GM18519 (cell line): ENCODE measurements around the gene WNT7B.

Experiments
- ATAC-seq: cut with Tn5 transposase; IDR thresholded peaks from one replicate; pipeline ENCODE4 v1.9.1; 2021; ENCODE audit warnings: mild to moderate bottlenecking, moderate library complexity; ENCODE audit not compliant: unreplicated experiment, low FRiP score

WNT7B gene

GRCh38 chr22:45933506-45934167 lies 43.3 kb downstream of the WNT7B start:
- no peak for ATAC-seq

- ATAC-seq = no peak
Observed at GRCh38 chr22:45932071-45932470, 44.9 kb downstream of the WNT7B start.

- ATAC-seq = no peak
Observed at GRCh38 chr22:45931042-45931441, 45.9 kb downstream of the WNT7B start.

- no peak for ATAC-seq
Observed at GRCh38 chr22:45930324-45930723, 46.6 kb downstream of the WNT7B start.

- no peak for ATAC-seq
Observed at GRCh38 chr22:45929649-45930048, 47.3 kb downstream of the WNT7B start.

- ATAC-seq = no peak
Observed at GRCh38 chr22:45928726-45929368, 48.1 kb downstream of the WNT7B start.

- ATAC-seq = no peak
Observed at GRCh38 chr22:45927059-45927458, 49.9 kb downstream of the WNT7B start.

- ATAC-seq = no peak
Observed at GRCh38 chr22:45926433-45926832, 50.5 kb downstream of the WNT7B start.

GRCh38 chr22:45925811-45926351 lies 51.1 kb downstream of the WNT7B start:
- ATAC-seq = no peak

- ATAC-seq = no peak
Observed at GRCh38 chr22:45923835-45924234, 53.1 kb downstream of the WNT7B start.

- no peak for ATAC-seq
Observed at GRCh38 chr22:45923212-45923611, 53.8 kb downstream of the WNT7B start.

- ATAC-seq = no peak
Observed at GRCh38 chr22:45922661-45923060, 54.3 kb downstream of the WNT7B start.

GRCh38 chr22:45922256-45922655 lies 54.7 kb downstream of the WNT7B start:
- no peak for ATAC-seq

- no peak for ATAC-seq
Observed at GRCh38 chr22:45919504-45920286, 57.3 kb downstream of the WNT7B start.

- no peak for ATAC-seq
Observed at GRCh38 chr22:45918459-45919370, 58.2 kb downstream of the WNT7B start.

GRCh38 chr22:45917700-45918458 lies 59.1 kb downstream of the WNT7B start:
- ATAC-seq = no peak

GRCh38 chr22:45917146-45917545 lies 59.8 kb downstream of the WNT7B start:
- ATAC-seq = no peak

GRCh38 chr22:45916515-45916914 lies 60.4 kb downstream of the WNT7B start:
- ATAC-seq = no peak

GRCh38 chr22:45915841-45916240 lies 61.1 kb downstream of the WNT7B start:
- no peak for ATAC-seq

GRCh38 chr22:45915151-45915550 lies 61.8 kb downstream of the WNT7B start:
- ATAC-seq = no peak
